ENCODE results near the gene ATP5ME.

The ATP5ME gene

DNA sequence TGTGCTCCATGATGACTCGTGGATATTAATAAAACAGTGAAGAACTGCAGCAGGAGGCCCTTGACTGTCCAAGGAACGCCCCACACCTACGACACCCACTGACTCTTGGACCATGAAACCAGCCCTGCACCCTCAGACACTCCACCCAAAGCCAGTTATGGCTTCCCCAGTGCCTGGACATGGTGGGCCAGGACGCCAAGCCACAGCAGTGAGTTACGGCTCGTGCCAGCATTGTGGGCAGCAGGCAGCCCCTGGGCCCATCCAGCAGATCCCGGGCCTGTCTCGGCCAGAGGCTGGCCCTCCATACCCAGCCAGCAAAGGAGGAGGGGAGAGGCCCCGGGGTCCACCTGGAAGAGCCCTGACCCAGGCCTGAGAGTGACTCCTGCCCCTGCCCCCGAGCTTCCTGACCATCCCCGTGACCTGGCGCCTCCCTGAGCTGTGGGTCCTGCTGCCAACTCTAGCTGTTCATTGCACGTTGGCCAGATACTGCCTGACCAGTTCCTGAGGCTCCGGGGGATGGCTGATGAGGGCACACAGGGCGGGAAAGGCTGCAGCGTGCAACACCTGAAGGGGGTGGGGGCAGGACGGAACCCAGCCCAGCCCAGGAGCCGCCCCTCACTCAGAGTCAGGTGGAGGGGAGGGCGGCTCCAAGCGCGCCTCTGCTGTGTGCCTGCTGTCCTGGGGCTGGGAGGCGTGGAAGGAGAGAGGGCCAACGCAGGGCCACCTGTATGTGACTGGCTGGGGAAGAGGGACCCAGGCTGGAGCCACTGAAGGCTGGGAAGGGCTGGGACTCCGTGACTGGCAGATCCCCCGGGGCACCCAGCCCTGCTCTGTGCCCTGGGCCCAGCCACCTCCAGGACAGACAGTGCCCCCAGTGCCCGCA is 14.1 kb upstream of the ATP5ME start:
- H3K4me3 ChIP-seq (ENCODE audit: extremely low read depth, insufficient read depth, low read length, poor library complexity, severe bottlenecking), result peak overlapping the region; percentile 21
- H3K36me3 ChIP-seq (ENCODE audit: control insufficient read depth, insufficient read depth, low read length), result no peaks in the 10 kb centered on the region
- H3K27ac ChIP-seq (ENCODE audit: low read depth, low read length, severe bottlenecking), result peak overlapping the region; percentile 20
- WGBS, 2 experiments (ENCODE audit: insufficient coverage in 2 of 2), result 84 to 90% methylated on average over 23 to 24 of the region's 26 CpGs
- H3K9me3 ChIP-seq (ENCODE audit: control insufficient read depth, low read length), result no peaks in the 10 kb centered on the region
- peaks cover 24% of the 10 kb centered on the region for H3K4me1 ChIP-seq (ENCODE audit: control insufficient read depth, insufficient read depth, low read length, poor library complexity, severe bottlenecking)

GRCh38 chr4:687048-687970 is 13.2 kb upstream of the ATP5ME start:
- Histone ChIP-seq H3K36me3 (ENCODE audit: control insufficient read depth, insufficient read depth, low read length) (no peaks in the 10 kb centered on the region), H3K4me1 (ENCODE audit: control insufficient read depth, insufficient read depth, low read length, poor library complexity, severe bottlenecking) (peaks cover 24% of the 10 kb centered on the region), H3K4me3 (ENCODE audit: extremely low read depth, insufficient read depth, low read length, poor library complexity, severe bottlenecking) (no peak overlapping the region), H3K9me3 (ENCODE audit: control insufficient read depth, low read length) (no peaks in the 10 kb centered on the region), H3K27ac (ENCODE audit: low read depth, low read length, severe bottlenecking) (peak overlapping the region; percentile 20)
- whole genome bisulfite sequencing, 2 experiments (ENCODE audit: insufficient coverage in 2 of 2), result 79 to 82% methylated on average over 16 to 36 of the region's 38 CpGs

DNA sequence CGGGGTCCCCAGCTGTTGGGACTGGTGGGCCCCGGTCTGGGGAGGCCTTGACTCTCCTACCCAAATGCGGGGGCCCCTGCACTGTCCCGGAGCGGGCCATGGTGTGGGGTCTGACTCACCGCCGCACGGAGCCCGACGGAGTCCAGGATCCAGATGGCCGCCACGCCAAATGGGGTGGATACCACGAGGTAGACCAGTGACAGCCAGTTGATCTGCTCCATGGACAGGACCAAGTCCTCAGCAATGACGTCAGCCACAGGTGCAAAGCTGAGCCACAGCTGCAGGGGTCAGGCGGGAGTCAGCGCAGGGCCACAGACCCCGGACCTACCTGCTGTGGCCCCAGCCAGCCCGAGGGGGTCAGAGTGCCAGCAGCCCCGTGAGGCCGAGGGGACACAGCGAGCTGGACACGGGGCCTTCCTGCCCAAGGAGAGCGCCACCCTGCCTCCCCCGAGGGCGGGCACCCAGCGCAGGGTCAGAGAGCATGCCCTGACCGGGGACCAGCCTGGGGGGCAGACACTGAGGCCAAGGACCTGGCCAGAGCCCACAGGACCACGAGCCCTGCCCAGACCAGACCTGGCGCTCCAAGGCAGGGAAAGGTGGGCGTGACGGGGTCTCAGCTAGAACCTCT is 12.5 kb upstream of the ATP5ME start:
- H3K27ac ChIP-seq (ENCODE audit: low read depth, low read length, severe bottlenecking), result no peak overlapping the region
- H3K9me3 ChIP-seq (ENCODE audit: control insufficient read depth, low read length), result no peaks in the 10 kb centered on the region
- 94 to 96% methylated on average over 31 of the region's 31 CpGs for WGBS, 2 experiments (ENCODE audit: insufficient coverage in 2 of 2)
- no peak overlapping the region for H3K4me3 ChIP-seq (ENCODE audit: extremely low read depth, insufficient read depth, low read length, poor library complexity, severe bottlenecking)
- H3K36me3 ChIP-seq (ENCODE audit: control insufficient read depth, insufficient read depth, low read length), result no peaks in the 10 kb centered on the region
- peaks cover 24% of the 10 kb centered on the region for H3K4me1 ChIP-seq (ENCODE audit: control insufficient read depth, insufficient read depth, low read length, poor library complexity, severe bottlenecking)

DNA sequence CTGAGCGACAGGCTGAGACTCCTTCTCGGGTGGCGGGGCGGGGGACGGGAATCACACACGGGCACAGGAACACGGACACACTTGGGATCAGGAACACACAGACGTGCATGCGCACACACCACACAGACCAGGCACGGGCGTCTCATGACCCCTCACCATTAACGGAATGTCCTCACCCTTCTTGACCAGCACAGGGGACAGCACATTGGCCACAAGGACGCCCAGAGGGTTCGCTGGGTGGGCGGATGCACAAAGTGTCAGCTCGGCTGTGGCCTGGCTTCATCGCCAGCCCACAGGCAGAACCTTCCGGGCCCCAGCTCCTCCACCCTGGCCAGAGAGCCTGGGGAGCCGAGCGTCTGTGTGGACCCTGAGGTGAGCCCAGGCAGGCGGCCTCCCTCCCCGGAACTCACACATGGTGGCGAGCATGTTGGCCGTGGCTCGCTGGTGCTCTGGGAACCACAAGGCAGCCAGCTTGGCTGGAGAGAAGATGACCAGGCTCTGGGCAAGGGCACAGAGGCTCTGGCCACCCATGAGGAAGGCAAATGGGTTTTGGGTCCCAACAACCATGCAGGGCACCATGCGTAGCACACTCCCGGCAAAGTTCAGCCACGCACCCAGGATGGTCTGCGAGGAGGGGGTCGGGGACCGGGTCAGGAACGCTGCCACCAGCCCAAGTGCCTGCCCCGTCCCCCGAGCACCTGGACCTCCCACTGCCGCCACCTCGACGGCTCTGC is 11.8 kb upstream of the ATP5ME start:
- 94 to 95% methylated on average over 35 to 36 of the region's 37 CpGs for WGBS, 2 experiments (ENCODE audit: insufficient coverage in 2 of 2)
- Histone ChIP-seq H3K9me3 (ENCODE audit: control insufficient read depth, low read length) (no peaks in the 10 kb centered on the region), H3K4me3 (ENCODE audit: extremely low read depth, insufficient read depth, low read length, poor library complexity, severe bottlenecking) (no peak overlapping the region), H3K27ac (ENCODE audit: low read depth, low read length, severe bottlenecking) (no peak overlapping the region), H3K4me1 (ENCODE audit: control insufficient read depth, insufficient read depth, low read length, poor library complexity, severe bottlenecking) (peaks cover 25% of the 10 kb centered on the region), H3K36me3 (ENCODE audit: control insufficient read depth, insufficient read depth, low read length) (no peaks in the 10 kb centered on the region)

- H3K9me3 ChIP-seq (ENCODE audit: control insufficient read depth, low read length), result no peaks in the 10 kb centered on the region
- no peak overlapping the region for H3K4me3 ChIP-seq (ENCODE audit: extremely low read depth, insufficient read depth, low read length, poor library complexity, severe bottlenecking)
- H3K4me1 ChIP-seq (ENCODE audit: control insufficient read depth, insufficient read depth, low read length, poor library complexity, severe bottlenecking), result peaks cover 32% of the 10 kb centered on the region
- 86 to 95% methylated on average over 14 to 20 of the region's 21 CpGs for WGBS, 2 experiments (ENCODE audit: insufficient coverage in 2 of 2)
- H3K27ac ChIP-seq (ENCODE audit: low read depth, low read length, severe bottlenecking), result no peak overlapping the region
- no peaks in the 10 kb centered on the region for H3K36me3 ChIP-seq (ENCODE audit: control insufficient read depth, insufficient read depth, low read length)
These were observed 10.7 kb upstream of the ATP5ME start for GRCh38 chr4:684623-685327.

DNA sequence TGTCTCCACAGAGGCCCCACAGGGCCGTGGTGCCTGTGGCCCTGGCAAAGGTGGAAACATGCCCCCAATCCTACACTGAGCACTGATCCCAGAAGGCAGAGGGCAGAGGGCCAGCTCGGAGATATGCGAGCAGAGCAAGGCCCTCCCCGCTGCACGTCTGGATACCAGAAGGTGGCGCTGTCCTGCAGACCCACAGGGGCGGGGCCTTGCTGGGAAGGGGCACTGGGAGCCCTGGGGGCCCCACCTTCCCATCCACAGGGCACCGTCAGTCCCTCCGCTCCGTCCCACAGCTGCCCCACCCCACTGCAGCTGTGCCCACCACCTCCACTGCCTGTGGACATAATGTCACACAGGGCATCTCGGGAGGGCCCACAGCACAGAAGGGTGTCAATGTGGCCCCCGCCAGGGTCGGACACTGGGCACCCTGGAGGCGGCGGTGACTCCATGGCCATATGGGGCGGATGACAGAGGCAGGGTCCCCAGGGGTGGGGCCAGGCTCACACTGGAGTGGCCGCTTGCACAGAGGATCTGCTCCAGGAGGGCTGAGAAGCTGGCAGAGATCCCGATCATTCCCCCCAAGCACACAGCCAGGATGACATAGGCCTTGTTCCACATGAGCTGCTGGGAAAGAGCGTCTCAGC is 10.0 kb upstream of the ATP5ME start:
- WGBS, 2 experiments (ENCODE audit: insufficient coverage in 2 of 2), result 54 to 58% methylated on average over 18 of the region's 19 CpGs
- H3K4me3 ChIP-seq (ENCODE audit: extremely low read depth, insufficient read depth, low read length, poor library complexity, severe bottlenecking), result no peak overlapping the region
- H3K27ac ChIP-seq (ENCODE audit: low read depth, low read length, severe bottlenecking), result no peak overlapping the region
- H3K9me3 ChIP-seq (ENCODE audit: control insufficient read depth, low read length), result no peaks in the 10 kb centered on the region
- peaks cover 26% of the 10 kb centered on the region for H3K4me1 ChIP-seq (ENCODE audit: control insufficient read depth, insufficient read depth, low read length, poor library complexity, severe bottlenecking)
- H3K36me3 ChIP-seq (ENCODE audit: control insufficient read depth, insufficient read depth, low read length), result no peaks in the 10 kb centered on the region

GRCh38 chr4:683247-683897 is 9.3 kb upstream of the ATP5ME start:
- WGBS, 2 experiments (ENCODE audit: insufficient coverage in 2 of 2), result 87 to 93% methylated on average over 15 to 25 of the region's 25 CpGs

DNA sequence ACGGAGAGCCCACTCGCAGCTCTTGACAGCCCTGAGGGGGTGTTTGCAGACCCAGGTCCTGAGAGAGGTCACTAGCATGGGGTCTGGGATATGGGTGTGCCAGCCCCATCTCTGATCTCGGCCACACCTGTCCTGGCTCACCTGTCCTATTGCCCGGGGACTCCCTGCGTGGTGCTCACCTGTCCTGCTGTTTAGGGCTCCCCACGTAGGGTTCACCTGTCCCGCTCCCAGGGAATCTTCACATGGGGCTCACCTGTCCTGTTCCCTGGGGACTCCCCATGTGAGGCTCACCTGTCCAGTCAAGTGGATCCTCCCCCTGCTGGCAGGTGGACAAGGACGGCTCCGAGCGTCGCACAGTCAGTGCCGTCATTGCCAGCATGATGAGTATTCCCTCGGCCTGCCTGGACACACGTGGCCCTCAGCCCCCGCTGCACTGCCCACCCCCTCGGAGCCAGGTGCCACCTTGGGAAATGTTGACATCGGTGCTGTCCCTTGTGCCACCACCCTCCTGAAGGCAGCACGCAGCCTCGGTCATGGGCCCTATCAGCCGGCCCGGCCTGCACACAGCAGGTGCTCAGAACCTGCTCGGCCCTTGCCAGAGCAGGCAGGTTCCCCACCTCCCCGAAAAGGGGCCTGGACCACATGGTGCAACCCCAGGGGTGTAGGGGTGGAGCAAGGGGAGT is 8.6 kb upstream of the ATP5ME start:
- peaks cover 15% of the 10 kb centered on the region for H3K4me1 ChIP-seq (ENCODE audit: control insufficient read depth, insufficient read depth, low read length, poor library complexity, severe bottlenecking)
- no peaks in the 10 kb centered on the region for H3K36me3 ChIP-seq (ENCODE audit: control insufficient read depth, insufficient read depth, low read length)
- no peak overlapping the region for H3K4me3 ChIP-seq (ENCODE audit: extremely low read depth, insufficient read depth, low read length, poor library complexity, severe bottlenecking)
- no peak overlapping the region for H3K27ac ChIP-seq (ENCODE audit: low read depth, low read length, severe bottlenecking)
- no peaks in the 10 kb centered on the region for H3K9me3 ChIP-seq (ENCODE audit: control insufficient read depth, low read length)
- WGBS, 2 experiments (ENCODE audit: insufficient coverage in 2 of 2), result 93 to 94% methylated on average over 18 to 22 of the region's 23 CpGs

More at GRCh38 chr4:683247-683897, 9.3 kb upstream of the ATP5ME start:
- Histone ChIP-seq H3K4me3 (ENCODE audit: extremely low read depth, insufficient read depth, low read length, poor library complexity, severe bottlenecking) (no peak overlapping the region), H3K9me3 (ENCODE audit: control insufficient read depth, low read length) (no peaks in the 10 kb centered on the region), H3K4me1 (ENCODE audit: control insufficient read depth, insufficient read depth, low read length, poor library complexity, severe bottlenecking) (peaks cover 23% of the 10 kb centered on the region), H3K27ac (ENCODE audit: low read depth, low read length, severe bottlenecking) (no peak overlapping the region), H3K36me3 (ENCODE audit: control insufficient read depth, insufficient read depth, low read length) (no peaks in the 10 kb centered on the region)

All from mesodermal cell (in vitro differentiated cells).